NCI-H146 treated with DMSO at 0.1 percent for 48 hours (cell line): ENCODE results near the gene PAPSS1.
"Not testable (repeated sequence)": the region's sequence is repeated elsewhere in the genome, so short reads cannot be mapped to it uniquely, and the experiment has no call there.

Experiments
- DNase-seq: peaks from one replicate; lab custom pipeline; 2025; ENCODE audit not compliant: unreplicated experiment; lab: John Stamatoyannopoulos, UW

The PAPSS1 gene

DNA sequence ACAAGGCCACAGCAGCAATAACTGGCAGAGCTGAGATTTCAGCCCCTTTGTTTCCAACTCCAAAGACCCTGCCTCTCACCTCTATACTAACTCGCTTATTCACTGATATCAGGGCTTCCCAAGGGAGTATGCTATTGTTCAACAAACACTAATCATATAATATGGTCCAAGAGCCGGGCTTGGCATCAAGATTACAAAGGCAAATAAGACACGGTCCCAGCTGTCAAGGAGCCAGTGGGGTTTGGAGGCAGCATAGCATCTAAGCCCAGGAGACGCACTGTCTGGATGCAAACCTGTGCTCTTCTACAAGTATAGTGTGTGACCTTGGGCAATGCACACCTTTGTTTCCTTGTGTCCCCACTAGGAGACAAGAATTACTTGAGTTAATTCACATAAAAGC lies 28.7 kb downstream of the PAPSS1 start:
- no peak for DNase-seq

DNA sequence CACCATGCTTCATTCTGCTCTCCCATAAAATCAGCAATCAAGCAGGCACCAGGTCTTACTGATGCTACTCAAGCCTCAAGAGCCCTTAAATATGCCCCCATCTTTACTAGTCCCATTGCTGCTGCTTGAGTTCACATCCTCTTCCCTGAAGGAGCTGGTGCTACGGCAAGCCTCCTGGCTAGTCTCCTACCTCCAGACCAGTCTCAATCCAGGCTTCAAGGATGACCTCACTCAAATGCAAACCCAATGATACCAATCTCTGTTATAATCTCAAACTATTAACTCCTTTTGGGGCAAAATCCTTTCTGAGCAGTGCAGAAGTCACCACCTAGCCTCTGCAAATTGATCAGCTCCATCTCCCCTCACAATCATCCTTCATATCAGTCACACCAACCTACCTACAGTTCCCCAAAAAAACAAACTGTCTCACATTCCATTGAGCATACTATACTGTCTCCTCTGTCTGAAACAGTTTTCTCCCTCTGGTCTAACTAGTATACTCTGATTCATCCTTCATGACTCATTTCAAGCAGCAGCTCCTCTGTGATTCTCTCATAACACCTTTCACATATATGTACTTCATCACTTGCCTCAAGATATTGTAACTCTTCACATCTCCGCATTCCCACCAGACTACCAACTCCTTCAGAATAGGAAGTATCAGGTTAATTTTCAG lies 30.0 kb downstream of the PAPSS1 start:
- DNase-seq: no peak

DNA sequence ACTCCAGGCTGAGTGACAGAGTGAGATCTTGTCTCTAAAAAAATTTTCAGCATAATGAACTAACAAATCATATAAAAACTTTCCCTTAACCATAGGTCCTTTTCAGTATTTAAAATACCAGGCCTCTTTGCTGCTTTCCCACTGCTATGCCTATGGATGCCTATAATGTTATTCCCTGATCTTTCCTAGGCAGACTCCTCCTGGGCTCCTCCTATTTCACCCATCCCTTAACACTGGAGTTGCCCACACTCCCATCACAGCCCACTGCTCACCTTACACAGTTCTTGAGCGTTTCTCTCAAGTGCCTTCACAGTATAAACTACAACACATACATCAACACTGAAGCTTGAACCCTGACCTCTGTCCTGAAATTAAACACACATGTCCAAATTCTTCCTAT lies 31.6 kb downstream of the PAPSS1 start:
- no peak for DNase-seq

DNA sequence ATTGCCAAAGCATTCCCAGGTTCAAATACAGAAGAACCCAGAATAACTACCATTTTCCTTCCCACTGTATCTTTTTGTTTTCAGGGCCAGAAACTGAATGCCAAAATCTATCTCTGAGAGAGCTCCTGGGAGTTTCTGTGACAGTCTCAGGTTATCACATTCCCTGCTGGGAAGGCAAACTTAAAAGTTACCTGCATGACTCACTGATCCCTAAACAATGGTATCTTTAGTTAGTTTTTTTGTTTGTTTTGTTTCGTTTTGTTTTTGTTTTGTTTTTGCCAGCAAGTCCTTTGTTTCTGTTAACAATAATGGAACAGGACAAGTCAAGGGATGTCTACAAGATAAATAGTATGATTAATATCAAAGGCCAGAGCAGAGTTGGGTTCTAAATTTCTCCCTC lies 34.3 kb downstream of the PAPSS1 start:
- DNase-seq: no peak

DNA sequence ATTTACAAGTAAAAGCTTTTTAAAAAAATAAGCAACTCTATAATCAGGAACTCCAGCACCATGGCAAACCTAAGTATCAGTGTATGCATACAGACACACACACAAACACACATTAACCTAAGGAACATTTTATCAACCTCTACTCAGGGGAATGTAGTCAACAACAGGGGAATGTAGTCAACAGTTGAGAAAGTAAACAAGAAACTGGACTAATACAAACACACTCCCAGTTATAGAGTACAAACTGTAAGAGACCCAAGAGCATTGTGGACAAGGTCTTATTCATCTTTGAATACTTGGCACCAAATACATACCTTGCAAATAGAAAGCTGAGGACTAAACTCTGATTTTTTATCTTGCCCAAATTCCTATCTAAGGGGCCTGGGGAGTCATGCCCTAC lies 36.2 kb downstream of the PAPSS1 start:
- no peak for DNase-seq

DNA sequence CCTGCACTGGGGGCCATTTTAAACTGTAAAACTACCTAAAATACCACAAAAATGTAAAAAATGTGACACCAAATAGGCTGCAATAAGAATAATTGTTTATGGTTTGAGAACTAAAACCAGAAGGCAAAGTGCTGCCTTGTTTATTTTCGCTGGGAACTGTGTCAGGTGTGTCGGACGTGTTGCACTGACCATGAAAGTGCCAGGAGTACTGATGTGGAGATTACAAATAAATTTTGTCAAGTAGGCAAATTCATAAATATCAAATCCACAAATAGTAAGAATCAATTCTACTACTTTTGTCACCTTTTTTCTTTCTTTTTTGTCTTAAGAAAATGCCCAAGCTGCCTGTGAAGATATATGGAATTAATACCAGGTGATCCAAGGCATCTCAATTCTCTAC lies 37.7 kb downstream of the PAPSS1 start:
- DNase-seq: no peak

DNA sequence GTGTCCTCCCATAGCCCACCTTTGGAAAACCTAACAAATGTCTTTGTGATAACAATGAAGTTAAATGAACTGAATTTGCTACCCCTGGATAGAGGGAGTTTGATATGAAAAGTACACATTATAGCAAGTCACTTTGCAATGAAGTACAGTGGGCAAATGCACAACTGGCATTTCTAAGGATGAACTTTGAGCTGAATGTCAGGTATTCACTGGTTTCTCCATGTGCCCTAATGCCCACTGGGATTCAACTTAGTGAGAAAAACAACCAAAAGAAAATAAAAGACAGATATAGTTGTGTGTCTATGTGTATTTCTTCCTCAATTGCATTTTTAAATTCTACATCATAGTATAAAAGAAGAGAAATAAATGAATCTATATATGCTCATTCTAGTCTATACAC lies 51.0 kb downstream of the PAPSS1 start:
- DNase-seq: no peak

DNA sequence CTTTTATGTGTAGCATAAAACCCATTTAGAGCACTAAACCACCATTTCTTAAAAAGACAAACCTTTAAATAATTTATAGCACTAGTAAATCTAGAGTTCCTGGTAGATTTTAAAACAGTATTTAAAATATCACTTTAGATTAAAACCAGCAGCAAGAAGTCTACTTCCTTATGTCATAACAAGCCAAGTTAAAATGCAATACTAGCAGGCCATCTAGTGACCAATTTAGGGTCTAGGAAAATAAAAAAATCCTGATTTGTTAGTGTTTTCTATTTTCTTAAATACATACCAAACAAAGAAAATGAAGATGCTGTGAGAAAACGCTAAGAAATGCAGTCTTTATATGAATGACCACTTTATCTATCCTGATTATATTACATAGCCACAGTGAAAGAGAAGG lies 53.9 kb downstream of the PAPSS1 start:
- no peak for DNase-seq

DNA sequence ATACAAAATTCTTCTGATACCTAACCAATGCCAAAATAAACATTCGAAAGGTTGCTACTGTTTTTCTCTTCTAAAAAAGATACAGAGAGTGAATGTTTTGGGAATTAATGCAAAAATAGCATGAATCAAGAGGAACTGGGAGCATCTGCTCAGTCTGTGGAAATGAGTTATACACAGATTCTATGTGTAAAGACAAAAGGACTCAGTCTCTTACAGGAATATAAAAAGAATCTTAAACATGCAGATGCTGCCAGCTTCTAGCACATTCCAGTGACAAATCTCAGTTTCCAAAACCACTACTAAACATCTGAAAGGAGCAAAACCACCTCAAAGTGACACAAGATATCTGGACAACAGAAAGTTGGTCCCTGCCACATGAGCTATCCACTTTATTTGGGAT lies 55.0 kb downstream of the PAPSS1 start:
- no peak for DNase-seq

DNA sequence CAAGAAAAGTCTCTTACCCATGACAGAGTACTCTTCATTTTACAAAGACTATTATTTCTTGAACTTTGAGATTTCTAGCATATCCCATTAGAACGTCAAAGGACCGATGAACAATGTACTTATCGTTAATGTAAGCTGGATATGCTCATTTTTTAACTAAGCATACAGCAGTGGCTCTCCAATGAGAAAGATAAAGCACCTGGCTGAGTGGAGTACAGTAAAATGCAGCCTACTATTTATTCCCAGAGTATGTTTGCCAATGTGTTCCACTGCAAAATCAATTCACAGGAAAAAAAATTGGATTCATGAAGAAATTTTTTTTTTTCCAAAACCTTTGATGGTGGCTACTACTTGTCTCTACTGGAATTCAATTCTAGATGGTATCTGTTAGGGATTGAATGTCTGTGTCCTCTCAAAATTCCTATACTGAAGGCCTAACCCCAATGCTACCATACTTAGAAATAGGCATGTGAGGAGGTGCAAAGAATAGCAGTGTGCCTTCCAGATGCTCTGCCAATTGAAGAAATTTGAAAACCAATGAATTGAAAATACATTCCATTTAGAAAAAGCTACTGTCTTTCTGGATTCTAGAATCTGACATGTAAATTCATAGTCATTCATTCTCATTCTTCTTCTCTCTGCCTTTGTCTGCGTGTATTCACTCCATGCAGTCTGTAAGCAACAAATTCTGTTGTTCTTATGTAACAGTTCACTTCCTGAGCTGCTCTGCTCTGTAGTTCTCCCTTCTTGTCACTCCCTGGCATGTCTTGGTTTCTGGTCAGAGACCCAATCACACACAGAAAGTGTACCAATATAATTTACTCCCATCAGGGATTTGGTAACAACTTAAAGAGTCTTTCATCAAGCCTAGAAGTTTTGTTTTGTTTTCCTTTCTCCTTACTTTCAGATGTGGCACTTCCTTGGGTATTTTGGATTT lies 61.4 kb downstream of the PAPSS1 start:
- no peak for DNase-seq

DNA sequence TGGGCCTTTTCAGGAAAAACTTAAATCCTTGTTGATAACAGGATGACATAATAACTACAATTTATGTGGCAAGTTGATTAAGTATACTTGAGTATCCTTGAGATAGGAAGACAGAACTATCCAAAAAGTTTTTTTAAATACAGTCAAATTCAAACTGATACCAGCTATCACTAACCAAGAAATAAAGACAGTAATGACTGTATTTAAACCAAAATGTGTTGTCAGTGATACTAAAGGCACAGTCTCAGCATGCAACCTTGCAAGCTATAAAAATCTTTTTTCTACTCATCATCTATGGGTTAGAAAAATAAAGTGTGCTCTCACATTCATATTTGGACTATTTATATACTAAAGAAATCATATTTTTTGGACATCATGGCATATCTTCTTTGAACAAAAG lies 64.7 kb downstream of the PAPSS1 start:
- no peak for DNase-seq

DNA sequence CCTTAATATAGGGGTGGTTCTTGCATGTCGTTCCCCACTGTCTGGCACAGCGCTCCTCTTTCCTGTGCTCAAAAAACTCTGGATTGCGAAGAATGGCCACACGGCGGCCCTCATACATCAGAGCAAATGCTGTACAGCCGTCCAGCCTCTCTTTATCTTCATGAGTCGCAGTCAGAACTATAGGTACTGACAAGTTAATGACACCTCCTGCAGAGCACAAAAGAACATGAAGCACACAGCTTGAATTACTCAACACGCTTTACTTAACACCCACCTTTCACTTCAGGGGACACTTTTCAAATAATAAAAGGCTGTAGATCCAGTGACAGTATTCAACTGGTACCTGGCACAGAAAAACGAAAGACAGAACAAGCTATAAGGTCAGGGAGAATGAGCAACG lies 65.3 kb downstream of the PAPSS1 start:
- peak; percentile 91 for DNase-seq

DNA sequence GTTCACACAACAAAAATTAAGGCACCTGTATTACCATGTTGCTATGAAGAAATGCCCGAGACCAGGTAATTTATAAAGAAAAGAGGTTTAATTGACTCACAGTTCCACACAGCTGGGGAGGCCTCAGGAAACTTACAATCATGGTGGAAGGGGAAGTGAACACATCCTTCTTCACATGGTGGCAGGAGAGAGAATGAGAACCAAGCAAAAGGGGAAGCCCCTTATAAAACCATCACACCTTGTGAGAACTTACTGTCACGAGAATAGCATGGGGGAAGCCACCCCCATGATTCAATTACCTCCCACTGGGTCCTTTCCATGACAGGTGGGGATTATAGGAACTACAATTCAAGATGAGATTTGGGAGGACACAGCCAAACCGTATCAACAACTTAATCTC lies 68.6 kb downstream of the PAPSS1 start:
- not testable (repeated sequence) for DNase-seq

DNA sequence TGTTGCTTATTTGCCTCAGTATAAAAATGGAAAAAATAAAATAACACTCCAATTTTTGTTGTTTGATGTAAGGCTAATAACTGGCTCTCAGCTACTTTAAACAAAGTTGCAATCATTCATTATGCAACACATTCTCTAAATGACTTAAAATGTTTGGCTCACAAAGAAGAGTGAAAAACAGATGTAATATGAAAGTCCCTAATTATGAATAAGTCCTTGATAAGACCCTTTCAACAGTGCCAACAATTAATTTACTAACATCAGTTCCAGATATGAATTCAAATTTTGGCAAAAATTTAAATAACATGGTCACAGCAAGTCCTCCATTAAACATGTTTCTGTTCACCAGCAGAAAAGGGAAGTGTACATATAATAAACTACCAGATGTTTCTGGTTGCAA lies 69.8 kb downstream of the PAPSS1 start:
- no peak for DNase-seq

DNA sequence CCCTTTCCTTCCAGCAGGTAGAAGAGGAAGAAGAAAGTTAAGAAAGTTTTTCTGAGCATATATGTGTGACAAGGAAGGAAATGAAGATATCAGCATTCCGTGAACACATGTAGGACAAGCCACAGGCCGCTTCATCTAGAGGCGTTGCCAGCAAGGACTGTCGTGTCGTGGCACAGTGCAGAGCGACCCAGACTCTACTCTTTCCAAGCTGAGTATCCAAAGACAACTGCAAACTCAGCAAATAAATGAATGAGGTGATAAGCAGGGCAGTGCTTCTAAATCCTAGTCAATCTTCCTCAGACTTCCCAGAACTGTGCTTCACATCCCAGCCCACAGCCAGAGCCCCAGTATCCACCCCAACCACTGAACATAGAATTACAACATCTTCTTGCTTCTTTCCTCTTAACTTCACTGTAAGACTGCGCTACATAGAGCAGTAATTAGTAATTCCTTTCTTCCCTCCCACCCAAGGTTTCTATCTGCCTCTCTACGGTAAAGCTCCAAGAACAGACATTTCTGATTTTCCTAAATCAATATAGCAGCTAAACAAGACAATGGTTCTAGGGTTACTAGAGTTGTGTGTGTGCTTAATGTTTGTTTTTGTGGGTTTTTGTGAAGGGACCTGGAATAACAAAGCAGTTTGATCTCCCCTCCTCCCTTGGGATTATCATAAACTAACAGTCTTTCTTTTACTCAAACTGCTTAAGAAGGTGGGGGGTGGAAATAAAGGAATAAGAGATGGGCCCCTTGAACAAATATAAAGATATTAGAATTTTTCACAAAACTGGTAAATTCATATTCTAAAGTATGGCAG lies 71.6 kb downstream of the PAPSS1 start:
- no peak for DNase-seq

DNA sequence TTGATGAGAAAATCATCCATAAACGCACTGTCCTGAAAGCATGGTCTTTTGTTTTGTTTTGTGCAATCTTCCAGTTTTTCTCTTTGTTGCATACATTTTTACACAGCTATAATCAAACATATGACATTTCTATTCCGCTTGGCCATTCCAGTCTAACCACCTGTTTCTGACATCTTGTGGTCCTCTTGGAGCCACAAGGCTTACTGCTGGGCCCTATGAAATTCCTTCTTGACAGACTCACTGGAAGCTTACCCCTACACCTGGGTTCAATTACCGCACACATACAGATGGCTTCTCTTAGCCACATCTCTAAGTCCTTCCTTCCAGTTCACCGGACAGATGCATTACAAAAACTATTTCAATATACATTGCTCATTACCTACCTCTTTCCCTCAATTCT lies 72.4 kb downstream of the PAPSS1 start:
- no peak for DNase-seq

DNA sequence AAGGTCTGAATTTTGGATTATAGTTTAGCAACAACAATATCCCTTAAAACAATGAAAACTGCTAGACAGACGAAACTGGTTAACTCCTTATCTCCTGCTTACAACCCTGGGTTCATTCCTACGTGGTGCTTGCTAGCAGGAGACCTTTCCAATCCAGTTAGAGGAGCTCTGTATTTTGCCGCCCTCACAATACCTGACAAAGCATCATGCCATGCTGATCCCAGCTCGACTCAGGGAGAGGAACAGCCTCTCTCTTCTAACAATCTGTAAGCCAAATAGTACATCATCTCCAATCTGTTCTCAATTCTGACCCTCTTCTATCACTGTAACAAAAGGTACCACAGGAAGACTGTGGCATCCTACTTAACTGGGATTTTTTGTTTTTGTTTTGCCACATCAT lies 74.4 kb downstream of the PAPSS1 start:
- no peak for DNase-seq

DNA sequence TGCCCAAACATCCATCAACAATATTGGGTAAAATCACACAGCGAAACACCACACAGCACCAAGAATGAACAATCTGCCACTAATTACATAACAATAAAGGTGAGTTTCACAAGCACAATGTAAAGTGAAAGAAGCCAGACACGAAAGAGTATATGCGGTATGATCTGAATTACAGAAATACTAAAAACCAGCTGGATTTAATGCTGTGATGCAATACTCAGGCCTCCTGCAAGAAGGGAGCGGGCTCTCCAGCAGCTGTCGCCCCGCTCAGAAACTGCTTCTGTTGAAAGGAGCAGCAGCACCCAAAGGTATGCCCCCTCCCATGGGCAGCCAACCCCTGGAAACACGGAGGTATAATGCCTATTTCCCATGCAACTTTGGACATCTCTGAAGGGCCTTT lies 77.0 kb downstream of the PAPSS1 start:
- DNase-seq: no peak

DNA sequence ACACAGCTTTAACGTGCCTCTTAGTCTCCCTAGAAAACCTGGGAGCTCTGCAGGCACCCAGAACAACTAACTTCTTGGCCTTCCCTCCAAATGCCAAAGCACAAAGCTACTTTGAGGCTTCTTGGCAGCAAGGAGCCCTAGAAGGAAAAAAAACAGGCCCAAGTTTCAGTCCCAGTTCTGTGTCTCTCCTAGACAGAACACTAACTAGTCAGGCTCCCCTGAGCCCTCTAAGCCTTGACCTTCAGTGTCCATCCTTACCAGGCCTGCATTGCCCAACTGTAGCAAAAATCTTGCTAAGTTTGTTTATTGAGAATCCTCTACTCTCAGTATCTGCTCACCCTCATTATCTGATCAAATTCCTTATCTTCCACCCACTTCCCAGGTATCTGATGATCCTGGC lies 79.2 kb downstream of the PAPSS1 start:
- no peak for DNase-seq

DNA sequence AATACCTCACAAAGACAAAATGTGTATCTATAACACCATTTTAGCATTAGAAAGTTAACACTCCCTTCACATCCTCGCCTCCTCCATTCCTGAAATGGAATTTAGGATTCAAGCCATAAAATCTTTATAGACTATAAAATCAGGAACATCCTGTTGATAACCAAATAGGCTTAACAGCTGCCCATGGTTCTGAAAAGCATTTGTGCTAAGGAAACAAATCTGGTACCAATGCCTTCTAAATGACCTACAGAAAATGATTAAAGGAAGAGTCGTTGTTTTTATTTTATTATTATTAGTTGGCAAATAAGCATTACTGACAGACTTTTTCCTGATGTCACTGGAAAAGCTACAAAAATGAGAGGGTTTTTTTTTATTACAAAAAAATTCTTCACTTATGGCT lies 79.8 kb downstream of the PAPSS1 start:
- no peak for DNase-seq

DNA sequence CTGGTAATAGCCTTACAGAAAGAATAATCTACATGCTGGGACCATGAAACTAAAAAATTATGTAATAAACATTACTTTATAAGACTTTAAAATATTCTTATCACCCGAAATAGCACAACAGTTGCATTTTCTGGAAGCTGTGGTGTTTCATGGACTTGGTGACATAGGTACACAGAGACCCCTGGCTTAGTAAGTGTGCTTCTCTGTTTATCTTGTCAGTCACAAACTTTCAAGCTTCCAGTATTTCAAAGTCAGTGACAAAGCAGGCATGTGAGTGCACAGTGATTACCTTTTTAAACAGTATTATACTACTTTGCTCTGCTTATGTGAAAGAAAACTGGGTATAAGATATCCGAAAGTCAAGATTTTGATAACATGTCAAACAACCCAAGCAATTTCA lies 84.3 kb downstream of the PAPSS1 start:
- no peak for DNase-seq

DNA sequence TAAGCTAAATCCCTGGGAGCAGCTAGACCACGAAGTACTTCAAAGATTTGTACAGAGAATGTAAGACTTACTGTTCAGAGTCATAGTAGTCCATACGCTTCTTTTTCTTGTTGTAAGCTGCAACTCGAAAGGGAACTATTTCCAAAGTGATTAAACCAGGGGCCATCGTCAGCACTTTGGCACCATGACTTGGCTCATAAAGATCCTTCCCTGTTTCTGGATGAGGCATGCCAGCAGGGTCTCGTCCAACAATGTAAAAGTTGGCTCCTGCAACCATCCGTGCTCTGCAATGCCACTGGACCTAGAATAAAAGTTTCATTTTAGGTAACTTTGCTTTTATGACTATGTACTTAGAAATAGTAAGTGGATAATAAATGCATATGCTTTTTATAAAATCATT lies 88.5 kb downstream of the PAPSS1 start:
- DNase-seq: no peak
